Kidney tubule cell (primary cell): Measurements from ENCODE around the gene RAB39A.
A peak's percentile ranks its signal among the peaks of the same experiment; 100 is the strongest.
"Not testable (repeated sequence)": the region's sequence is repeated elsewhere in the genome, so short reads cannot be mapped to it uniquely, and the experiment has no call there.

Experiments used
- DNase-seq: peaks from one replicate; pipeline ENCODE4 v3.0.0-alpha.2; 2018; ENCODE audit warnings: low spot score

Gene RAB39A, protein sequence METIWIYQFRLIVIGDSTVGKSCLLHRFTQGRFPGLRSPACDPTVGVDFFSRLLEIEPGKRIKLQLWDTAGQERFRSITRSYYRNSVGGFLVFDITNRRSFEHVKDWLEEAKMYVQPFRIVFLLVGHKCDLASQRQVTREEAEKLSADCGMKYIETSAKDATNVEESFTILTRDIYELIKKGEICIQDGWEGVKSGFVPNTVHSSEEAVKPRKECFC

DNA sequence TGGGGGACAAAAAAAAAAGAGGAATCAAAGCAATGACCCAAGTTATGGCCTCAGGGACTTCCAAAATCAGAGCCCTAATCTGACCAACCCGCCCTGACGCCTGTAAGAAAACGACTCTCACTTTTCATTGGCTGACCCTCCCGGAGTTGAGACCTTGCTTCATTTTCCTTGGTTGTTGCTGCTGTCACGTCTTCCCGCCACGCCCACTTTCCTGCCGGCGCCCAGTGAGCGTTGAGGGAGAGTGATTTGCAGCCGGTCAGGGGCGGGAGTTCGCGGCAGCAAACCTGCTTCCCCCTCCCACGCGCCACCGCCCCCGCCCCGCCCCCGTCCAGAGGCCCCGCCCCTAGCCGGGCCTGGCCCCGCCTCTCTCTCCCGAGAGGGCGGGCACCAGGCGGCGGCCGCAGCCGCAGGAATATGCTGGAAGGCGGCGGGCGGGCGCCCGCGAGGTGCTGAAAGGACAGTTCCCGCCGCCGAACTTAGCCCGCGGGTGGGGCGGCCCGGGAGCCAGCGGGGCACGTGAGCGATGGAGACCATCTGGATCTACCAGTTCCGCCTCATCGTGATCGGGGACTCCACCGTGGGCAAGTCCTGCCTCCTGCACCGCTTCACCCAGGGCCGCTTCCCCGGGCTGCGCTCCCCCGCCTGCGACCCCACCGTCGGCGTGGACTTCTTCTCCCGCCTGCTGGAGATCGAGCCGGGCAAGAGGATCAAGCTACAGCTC, at the start of gene RAB39A:
Gene RAB39A, plus strand, starts transcription at position 403 of the 721 bp plus-strand sequence. Its CDS starts 121 bp downstream, at position 524.
- peak; percentile 96 for DNase-seq

DNA sequence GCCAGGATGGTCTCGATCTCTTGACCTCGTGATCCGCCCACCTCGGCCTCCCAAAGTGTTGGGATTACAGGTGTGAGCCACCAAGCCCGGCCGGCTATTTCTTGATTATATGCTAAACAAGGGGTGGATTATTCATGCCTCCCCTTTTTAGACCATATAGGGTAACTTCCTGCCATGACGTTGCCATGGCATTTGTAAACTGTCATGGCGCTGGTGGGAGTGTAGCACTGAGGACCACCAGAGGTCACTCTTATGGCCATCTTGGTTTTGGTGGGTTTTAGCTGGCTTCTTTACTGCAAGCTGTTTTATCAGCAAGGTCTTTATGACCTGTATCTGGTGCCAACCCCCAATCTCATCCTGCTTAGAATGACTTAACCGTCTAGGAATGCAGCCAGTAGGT, 46.8 kb upstream of the RAB39A start:
- DNase-seq = peak; percentile 48

DNA sequence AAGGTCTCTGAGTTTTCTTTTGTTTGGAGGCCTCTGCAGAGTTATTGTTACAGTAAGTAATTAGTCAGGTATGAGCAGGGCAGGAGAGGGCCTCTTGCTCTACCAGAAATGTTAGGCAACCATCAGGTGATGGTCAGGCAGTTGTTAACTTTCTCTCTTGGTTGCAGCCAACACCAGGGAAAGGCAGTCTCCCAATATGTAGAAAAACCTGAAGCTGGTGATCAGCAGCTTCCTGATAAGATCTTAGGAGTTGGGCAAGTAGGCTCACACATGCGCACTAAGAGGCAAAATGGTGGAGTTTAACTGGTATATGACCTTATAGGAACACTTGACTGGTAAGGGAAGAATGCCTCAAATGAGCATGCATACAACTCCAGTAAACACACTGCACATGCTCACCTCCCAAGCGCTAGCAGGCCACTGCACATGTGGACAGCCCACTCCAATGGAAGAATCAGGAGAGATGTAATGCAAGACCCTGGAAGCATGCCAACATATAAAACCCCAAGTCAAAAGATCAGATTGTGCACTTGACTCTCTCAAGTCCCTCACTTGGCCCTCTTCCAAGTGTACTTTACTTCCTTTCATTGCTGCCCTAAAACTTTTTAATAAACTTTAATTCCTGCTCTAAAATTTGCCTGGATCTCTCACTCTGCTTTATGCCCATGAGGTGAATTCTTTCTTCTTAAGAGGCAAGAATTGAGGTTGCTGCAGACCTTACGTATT, 46.0 kb upstream of the RAB39A start:
- DNase-seq = no peak

DNA sequence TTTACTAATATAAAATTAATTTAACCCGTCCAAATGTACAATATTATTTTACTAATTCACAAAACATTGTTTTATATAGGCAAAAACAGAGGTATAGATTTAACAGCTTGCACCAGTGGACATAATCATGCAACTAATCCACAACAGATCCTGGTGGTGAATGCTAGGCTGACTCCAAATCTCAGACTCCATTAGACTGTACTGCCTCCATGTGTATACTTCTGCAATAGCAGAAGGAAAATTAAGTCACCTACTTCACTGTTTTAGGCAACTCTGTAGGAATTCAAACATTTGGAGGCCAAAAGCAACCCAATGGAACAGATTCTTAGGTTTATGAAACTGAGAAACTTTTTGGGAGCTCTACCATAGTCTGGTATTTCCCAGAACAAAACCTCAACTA, 30.0 kb upstream of the RAB39A start:
- DNase-seq = peak; percentile 49

DNA sequence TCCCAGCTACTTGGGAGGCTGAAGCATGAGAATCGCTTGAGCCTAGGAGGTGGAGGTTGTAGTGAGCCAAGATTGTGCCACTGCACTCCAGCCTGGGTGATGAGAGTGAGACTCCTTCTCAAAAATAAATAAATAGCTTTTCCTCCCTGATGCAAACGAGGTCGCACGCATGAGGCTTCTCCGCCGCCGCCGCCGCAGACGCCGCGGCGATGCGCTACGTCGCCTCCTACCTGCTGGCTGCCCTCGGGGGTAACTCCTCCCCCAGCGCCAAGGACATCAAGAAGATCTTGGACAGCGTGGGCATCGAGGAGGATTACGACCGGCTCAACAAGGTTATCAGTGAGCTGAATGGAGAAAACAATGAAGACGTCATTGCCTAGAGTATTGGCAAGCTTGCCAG, 20.0 kb upstream of the RAB39A start:
- DNase-seq = no peak

DNA sequence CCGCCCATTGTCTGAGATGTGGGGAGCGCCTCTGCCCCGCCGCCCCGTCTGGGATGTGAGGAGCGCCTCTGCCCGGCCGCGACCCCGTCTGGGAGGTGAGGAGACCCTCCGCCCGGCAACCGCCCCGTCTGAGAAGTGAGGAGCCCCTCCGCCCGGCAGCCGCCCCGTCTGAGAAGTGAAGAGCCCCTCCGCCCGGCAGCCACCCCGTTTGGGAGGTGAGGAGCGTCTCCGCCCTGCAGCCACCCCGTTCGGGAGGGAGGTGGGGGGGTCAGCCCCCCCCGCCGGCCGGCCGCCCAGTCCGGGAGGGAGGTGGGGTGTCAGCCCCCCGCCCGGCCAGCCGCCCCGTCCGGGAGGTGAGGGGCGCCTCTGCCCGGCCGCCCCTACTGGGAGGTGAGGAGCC, 15.8 kb upstream of the RAB39A start:
- not testable (repeated sequence) for DNase-seq

DNA sequence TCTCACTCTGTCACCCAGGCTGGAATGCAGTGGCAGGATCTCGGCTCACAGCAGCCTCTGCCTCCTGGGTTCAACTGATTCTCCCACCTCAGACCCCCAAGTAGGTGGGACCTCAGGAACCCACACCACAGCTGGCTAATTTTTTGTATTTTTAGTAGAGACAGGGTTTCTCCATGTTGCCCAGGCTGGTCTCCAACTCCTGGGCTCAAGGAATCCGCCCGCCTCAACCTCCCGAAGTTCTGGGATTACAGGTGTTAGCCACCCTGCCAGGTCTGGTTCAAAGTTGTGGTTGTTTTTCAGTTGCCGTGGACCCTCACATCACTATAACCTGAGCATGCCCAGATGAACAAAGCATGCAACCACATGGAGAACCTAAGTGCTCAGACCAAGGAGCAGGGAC, 13.0 kb upstream of the RAB39A start:
- no peak for DNase-seq

DNA sequence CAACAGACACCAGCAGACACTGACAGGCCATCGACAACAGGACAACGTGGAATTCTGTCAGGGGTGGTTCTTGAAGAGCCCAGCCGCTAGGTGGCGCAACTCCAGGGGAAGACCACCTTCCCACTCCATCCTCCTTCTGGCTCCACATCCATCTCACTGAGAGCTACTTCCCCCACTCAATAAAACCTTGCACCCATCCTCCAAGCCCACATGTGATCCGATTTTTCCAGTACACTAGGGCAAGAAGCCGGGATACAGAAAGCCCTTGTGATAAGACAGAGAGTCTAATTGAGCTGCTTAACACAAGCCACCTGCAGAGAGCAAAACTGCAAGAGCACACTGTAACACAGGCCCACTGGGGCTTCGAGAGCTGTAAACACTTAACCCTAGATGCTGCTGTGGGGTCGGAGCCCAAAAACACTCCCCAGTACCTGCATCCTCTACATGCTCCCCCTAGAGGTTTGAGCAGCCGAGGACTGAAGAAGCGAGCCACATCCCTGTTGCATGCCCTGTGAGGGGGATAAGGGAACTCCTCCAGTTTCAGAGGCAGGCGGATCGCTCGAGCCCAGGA, 11.5 kb upstream of the RAB39A start:
- peak; percentile 13 for DNase-seq

DNA sequence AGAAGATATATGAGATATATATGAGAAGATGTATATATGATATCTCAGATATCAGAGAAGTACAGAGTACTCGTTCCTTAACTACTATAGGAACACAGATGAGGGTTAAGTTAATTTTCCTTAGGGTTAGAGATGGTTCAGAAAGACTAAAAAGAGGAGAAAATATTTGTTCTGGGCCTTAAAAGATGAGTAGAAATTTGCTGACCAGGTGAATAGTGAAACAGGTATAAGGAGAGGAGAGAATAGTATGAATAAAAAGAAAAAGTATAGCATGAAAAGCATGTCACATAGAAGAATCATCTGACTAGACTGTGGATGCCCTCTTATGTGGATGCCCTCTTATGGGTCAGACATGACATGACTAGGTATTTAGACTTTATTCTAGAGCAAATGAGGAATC, 6.3 kb upstream of the RAB39A start:
- no peak for DNase-seq

DNA sequence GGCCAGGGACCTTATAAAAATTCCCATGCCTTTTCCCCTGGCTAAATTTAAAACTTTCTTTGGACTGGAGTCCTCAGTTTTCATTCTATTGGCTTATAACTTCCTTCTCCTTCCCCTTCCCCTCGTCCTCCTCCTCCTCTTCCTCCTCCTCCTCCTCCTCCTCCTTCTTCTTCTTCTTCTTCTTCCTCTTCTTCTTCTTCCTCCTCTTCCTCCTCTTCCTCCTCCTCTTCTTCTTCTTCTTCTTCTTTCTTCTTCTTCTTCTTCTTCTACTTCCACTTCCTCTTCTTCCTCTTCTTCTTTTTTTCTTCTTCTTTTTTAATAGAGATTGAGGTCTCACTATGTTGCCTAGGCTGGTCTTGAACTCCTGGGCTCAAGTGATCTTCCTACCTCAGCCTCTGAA, 4.7 kb upstream of the RAB39A start:
- DNase-seq = not testable (repeated sequence)

DNA sequence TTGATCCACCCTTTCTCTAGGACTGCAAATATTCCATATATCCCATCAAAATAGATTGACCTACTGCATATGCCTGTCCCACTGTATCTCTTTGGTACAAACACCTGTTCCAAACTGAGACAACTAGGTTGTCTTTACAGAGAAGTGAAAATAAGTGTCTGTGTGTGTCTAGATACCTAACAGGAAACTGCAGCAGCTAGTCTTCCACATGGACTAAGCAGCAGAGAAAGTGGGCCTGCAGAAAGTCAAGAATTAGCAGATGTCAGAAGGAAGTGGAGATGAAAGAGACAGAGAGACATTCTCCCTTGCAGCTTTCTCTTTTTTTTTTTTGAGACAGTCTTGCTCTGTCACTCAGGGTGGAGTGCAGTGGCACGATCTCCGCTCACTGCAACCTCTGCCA, 3.9 kb upstream of the RAB39A start:
- DNase-seq = no peak

DNA sequence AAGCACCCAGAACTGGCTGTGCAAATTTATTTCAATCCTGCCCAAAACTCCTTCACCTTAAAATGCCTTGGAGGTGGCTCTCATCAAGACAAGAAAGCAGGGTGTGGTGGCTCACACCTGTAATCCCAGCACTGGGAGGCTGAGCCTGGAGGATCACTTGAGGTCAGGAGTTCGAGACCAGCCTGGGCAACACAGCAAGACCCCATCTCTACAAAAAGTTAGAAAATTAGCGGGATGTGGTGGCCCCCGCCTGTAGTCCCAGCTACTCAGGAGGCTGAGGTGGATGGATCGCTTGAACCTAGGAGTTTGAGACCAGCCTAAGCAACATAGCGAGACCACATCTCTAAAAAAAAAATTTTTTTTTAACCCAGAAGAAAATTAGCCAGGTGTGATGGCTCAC, 689 bp upstream of the RAB39A start:
- no peak for DNase-seq

DNA sequence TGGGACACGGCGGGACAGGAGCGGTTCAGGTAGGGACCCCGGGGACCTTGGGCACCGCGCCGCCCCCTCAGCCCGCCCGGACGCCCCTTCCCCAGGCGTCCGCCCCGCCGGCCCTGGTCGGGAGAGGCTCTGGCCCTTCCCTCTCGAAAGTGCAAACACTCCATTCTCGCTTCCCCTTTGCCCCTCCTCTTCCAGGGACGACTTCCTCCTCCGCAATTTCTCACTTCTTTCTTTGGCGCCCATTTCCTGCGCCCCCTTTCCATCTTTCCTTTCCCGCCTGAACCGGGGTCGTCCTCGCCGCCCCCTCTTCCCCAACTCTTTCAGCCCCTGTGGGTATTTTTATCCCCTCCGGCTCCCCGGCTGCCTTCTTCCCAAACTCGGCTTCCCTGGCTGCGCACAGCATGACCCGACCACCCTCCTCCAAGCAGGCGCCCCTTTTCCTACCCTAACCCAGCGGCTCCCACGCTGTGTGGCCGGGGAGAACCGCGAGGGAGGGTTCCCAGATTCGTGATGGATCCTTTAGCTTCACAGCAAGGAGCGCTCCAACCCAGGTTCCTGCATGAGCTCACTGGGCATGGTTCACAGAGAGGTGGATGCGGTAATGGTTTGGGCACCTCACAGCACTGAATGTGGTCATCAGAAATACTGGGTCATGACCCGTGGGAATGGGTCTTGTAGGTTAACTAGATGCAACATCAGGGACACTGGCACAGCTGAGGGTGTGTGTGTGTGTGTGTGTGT, 689 bp downstream of the RAB39A start:
- peak; percentile 13 for DNase-seq

DNA sequence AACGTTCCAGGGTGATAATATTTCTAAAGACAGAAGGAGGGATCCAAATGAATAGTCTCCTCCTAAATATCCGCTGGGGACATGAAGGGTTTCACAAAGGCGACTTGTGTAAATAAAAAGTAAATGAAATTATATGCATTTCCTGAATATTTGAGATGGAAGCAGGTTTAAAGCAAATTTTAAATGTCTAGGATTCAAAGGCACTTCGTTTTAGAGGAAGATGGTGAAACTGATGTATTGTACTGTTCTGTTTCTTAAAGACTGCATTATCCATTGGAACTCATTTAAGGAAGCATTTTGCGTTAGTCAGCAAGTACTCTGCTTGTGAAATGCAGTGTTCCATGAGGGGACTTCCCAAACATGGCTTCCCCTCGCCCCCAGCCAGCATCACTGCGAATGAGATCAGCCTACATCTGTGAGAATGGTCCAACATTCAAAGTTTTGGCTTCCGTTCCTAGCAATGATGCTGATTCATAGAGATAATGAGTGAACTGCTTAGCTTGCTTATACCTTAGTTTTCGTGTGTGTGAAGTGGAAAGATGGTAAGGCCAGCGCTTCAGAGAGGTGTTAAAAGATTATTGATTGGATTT, 1.5 kb downstream of the RAB39A start:
- DNase-seq = peak; percentile 29

DNA sequence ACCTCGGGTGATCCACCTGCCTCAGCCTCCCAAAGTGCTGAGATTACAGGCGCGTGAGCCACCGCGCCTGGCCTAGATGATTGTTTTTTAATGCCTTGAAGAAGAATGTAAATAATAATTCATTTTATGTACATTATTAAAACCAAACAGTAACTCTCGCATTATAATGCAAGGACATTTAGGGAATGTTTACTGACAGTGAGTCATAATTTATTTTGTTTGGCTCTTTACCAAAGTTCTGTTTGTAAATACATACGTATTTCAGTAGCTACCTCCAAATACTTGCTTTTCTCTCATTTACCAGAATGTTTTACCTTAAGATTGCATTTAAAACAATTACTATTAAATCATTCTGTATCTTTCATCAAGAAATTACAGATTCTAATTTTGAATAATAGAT, 3.0 kb downstream of the RAB39A start:
- no peak for DNase-seq

DNA sequence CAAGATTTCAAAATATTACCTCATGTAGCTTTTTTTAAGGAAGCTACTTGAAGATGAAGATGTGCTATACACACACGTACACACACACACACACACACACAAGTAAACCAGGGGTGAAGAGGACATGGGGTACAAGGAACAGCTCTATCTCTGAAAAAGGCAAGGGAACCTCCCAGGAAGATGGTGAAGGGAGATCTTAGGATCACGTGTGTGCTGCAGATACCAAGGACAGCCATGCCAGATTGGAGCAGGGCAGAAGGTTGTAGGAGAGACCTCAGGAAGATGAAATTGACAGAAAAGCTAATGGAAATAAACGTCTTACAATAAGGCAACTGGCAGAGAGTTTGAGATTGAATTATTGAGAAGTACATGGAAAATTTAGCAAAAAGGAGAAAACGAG, 19.7 kb downstream of the RAB39A start:
- DNase-seq = no peak

DNA sequence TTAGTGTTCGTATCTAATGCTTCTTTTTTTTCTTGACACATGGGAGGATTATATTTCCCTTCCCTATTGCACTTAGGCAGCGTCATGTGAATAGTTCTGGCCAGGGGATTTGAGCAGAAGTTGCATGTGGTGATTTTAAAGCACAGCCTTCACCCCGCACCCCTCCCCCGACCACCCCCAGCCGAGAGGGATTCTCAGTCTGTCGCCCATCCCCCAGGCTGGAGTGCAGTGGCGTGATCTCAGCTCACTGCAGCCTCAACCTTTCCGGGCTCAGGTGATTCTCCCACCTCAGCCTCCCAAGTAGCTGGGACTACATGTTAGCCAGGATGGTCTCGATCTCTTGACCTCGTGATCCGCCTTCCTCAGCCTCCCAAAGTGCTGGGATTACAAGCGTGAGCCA, 20.1 kb downstream of the RAB39A start:
- DNase-seq = not testable (repeated sequence)

DNA sequence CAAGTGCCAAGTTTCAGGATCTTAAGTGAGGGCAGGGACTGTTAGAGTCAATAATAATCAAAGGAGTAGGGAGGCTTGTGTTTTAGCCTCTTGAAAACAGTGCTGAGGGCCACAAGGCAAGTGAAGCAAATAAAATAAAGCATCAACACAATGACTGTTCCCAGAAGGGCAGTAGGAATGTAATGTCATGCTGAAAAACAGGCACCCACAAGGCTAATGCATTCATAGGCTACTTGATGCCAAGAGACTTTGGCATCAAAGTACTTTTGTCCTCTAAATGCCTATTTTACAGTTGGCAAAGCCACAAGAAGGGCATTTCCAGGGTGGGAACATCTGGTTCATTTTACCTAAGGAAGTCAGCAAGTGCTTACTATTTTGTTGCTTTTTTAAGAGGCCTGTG, 22.9 kb downstream of the RAB39A start:
- no peak for DNase-seq

DNA sequence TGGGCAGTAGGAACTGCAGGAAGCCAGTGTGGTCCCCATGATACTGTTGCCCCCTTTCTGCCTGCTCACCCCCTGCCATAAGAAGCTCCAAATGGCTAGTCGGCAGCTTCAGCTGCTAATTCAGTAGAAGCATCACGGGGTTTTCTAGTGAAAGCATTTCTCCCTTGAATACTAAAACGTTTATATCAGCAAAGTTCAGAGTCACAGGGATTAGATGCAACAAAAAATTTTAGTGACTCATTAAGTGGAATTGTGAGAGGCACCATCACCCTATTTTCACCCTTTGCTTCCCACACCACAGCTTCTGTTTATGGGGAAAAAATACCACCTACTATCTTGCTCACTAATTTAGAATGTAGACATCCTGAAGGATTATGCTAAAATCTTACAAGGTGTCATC, 25.2 kb downstream of the RAB39A start:
- no peak for DNase-seq

DNA sequence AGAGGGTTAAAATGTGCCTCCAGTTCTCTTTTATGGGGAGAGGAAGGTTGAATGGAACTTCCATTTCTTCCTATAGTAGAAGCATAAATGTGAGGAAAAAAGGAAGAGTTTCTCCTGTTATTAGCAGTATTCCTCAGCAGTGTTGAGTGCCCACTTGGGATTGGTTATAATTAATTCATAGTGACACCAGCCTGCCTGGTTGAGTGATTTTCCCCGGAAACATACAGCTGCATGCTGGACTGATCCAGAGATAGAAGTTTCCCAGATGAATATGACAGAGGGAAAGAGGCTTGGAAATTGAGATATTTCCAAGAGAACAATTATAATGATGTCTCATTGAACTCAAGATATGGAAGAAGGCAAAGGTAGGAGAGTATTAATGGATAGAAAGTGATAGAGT, 28.3 kb downstream of the RAB39A start:
- no peak for DNase-seq

DNA sequence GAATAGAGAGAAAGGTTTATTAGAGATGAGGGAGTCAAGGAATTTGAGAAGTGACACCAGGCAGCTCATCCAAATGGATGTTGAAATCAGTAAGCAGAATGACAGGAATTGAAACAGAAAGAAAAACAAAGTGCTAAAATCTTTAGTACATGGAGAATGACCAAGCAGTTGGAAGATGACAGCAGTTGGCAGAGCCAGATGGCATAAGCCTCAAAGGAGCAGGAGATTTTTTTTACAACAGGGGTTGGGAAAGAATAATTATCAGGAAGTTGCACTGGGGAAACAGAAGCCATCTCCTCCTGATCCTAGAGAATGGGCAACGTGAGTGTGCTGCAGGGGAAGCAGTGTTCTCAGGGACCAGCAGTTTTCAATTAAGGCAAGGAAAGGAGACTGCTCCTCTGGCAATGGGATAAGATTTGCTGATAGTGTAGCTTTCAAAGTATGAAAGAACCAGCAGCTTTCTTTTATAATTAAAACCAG, 28.9 kb downstream of the RAB39A start:
- DNase-seq = no peak

DNA sequence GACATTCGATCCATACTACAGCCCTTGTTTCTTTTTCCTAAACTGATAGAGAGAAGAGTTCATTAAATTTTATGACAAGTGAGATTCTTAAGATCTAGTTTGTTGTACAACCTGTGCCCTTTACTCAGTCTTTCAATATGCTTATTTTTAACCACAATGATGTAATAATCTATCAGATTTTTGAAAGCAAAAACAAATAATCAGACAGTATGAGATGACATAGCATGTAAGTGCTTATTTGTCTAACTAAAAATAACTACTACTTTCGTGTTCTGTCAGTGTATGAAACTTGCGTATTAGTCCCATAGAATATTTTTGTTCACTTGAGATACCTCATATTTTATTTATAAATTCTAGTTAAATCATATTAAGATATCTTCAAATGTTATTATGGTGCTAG, 33.2 kb downstream of the RAB39A start:
- DNase-seq = no peak
